K562 (cell line): ENCODE measurements around the gene PDE12. TPM values are rescaled to one million over a fixed set of nuclear protein-coding genes. Genes with fewer than 3 reads are reported as not detected.

ENCODE experiments used
- ATAC-seq: fragments of 200-7000 bp; cut with Tn5 transposase; 3 replicates; pipeline ENCODE4 v1.9.1; 2020; ENCODE audit warnings: moderate library complexity
- BruUV-seq: library from RNA; stranded (reverse); fragments of 400-500 nt; replicated peaks from 2 replicates; lab custom pipeline; 2021; lab: Mats Ljungman, UMichigan
- CTCF ChIA-PET: fragments of 300-600 bp; formaldehyde crosslinking; extraction: SDS; loops from one replicate; lab custom pipeline; 2021; ENCODE audit warnings: low intra/inter-chr PET ratio; lab: Yijun Ruan, JAX
- POLR2A ChIA-PET: fragments of 300-600, 350-650 bp; sonication (Branson Sonifier 250); formaldehyde crosslinking; extraction: SDS; loops from one replicate; lab custom pipeline; 2021; ENCODE audit warnings: antibody characterized with exemption, inconsistent platforms; lab: Yijun Ruan, JAX
- DNase-seq, 4 experiments: peaks; one replicate each; pipeline versions ENCODE4 v3.0.0 to v3.0.0-alpha.2; 2011 to 2018; ENCODE audit warnings: low spot score in 3 of 4, mixed read lengths in 3 of 4; ENCODE audit errors: extremely low read depth in 1 of 4
- FAIRE-seq: peaks from 2 replicates; lab custom pipeline; 2011; peaks lifted over from hg19 to GRCh38; lab: Jason Lieb, UNC
- H2AFZ ChIP-seq: 2 replicates; pipeline ENCODE4 v1.6.0; 2011; ENCODE audit warnings: low read depth, low read length, control low read depth, inconsistent platforms
- H3K27ac ChIP-seq: fragments of 200-600 bp; 3 replicates; pipeline ENCODE4 v1.8.0; 2011; ENCODE audit warnings: low read depth, mild to moderate bottlenecking, control low read depth, inconsistent platforms, low read length, moderate library complexity, mixed read lengths; ENCODE audit errors: extremely low read depth
- H3K27me3 ChIP-seq, 2 experiments: fragments of 300-600 bp in 1 of 2; 2 replicates in 1 of 2; 3 replicates in 1 of 2; pipeline versions ENCODE4 v1.6.0 to v1.8.0; 2011; ENCODE audit warnings: inconsistent platforms in 2 of 2, low read length in 2 of 2, mild to moderate bottlenecking in 1 of 2, mixed read lengths in 1 of 2, moderate library complexity in 1 of 2; ENCODE audit not compliant: control insufficient read depth in 2 of 2, insufficient read depth in 2 of 2
- H3K36me3 ChIP-seq: fragments of 300-600 bp; 3 replicates; pipeline ENCODE4 v1.8.0; 2011; ENCODE audit warnings: mild to moderate bottlenecking, low read length, inconsistent platforms; ENCODE audit not compliant: control insufficient read depth, insufficient read depth
- H3K4me1 ChIP-seq, 2 experiments: fragments of 200-600 bp in 1 of 2; replicated peaks in 1 of 2; 2 replicates in 1 of 2; 3 replicates in 1 of 2; pipeline versions ENCODE4 v1.5.1 to v1.8.0; 2011; ENCODE audit warnings: inconsistent platforms in 2 of 2, low read length in 2 of 2, mild to moderate bottlenecking in 1 of 2, mixed read lengths in 1 of 2, moderate library complexity in 1 of 2; ENCODE audit not compliant: control insufficient read depth in 2 of 2, insufficient read depth in 2 of 2
- H3K4me2 ChIP-seq: 2 replicates; pipeline ENCODE4 v1.6.1; 2011; ENCODE audit warnings: low read length, control low read depth, inconsistent platforms, mixed read lengths; ENCODE audit not compliant: insufficient read depth
- H3K4me3 ChIP-seq: fragments of 200-600 bp; sonication (generic), shearing (Covaris generic); 2 replicates; pipeline ENCODE4 v1.5.1; 2016; ENCODE audit warnings: control low read depth, inconsistent platforms
- H3K79me2 ChIP-seq: fragments of 200-600 bp; 3 replicates; pipeline ENCODE4 v1.8.0; 2011; ENCODE audit warnings: low read length, inconsistent platforms; ENCODE audit not compliant: control insufficient read depth, insufficient read depth
- H3K9ac ChIP-seq, 2 experiments: 2 replicates each; pipeline versions ENCODE4 v1.6.0 to v1.6.1; 2011; ENCODE audit warnings: low read depth in 2 of 2, low read length in 2 of 2, control low read depth in 1 of 2, inconsistent platforms in 1 of 2, mild to moderate bottlenecking in 1 of 2, mixed read lengths in 1 of 2; ENCODE audit not compliant: insufficient read depth in 1 of 2
- H3K9me1 ChIP-seq: one replicate; pipeline ENCODE4 v1.6.0; 2011; ENCODE audit warnings: inconsistent platforms, mild to moderate bottlenecking, low read length, moderate library complexity; ENCODE audit not compliant: control insufficient read depth, insufficient read depth
- H3K9me3 ChIP-seq: replicated peaks from 2 replicates; pipeline ENCODE4 v1.5.1; 2011; ENCODE audit warnings: low read depth, low read length, inconsistent platforms; ENCODE audit not compliant: control insufficient read depth, insufficient read depth
- H4K20me1 ChIP-seq: replicated peaks from 2 replicates; pipeline ENCODE4 v1.6.1; 2011; ENCODE audit warnings: low read length, inconsistent platforms, mixed read lengths; ENCODE audit not compliant: control insufficient read depth, insufficient read depth
- ZNF121 ChIP-seq: sonication (generic); formaldehyde crosslinking; conservative IDR thresholded peaks from 2 replicates; pipeline ENCODE4 v1.8.0; 2022; ENCODE audit warnings: missing genetic modification reagents
- WGBS: fragments of 100-300 bp; shearing (Covaris generic); methylation state at CpG from one replicate; pipeline ENCODE4 v1.1.6; 2016; ENCODE audit warnings: low coverage, mixed read lengths; ENCODE audit not compliant: insufficient coverage; ENCODE audit errors: missing lambda C conversion rate; 5-methylcytosine and 5-hydroxymethylcytosine counted together
- in situ Hi-C: fragments of 300-500 bp; cut with MboI; formaldehyde crosslinking; loops from 4 replicates; pipeline ENCODE4 v1.15.0; 2018; ENCODE audit warnings: inconsistent platforms, mixed read lengths
- intact Hi-C: fragments of 100-400 bp; cut with micrococcal nuclease; formaldehyde crosslinking; loops from 2 replicates; pipeline ENCODE4 v1.14.2; 2022
- polyA plus RNA-seq, 8 experiments: library from polyadenylated mRNA; depleted of rRNA in 4 of 8; stranded (reverse) in 5 of 8; unstranded in 3 of 8; fragments of >200 nt; fragmentation: Nextera tagmentation in 2 of 8; fragmentation: Illumina TruSeq in 1 of 8; extraction: Ambion mirVana in 2 of 8; extraction: Trizol in 1 of 8; gene quantifications; 2 replicates each; pipeline versions ENCODE4 v1.2.1 to v1.2.3, GENCODE V29; 2011 to 2014; ENCODE audit warnings: inconsistent platforms in 1 of 8, missing spikeins in 1 of 8
- total RNA-seq, 7 experiments: library from RNA; depleted of rRNA in 6 of 7; stranded (reverse); fragments of >200 nt in 6 of 7; fragmentation: Illumina TruSeq in 2 of 7; extraction: Trizol in 2 of 7; gene quantifications; 2 replicates each; pipeline versions ENCODE4 v1.2.1 to v1.2.3, GENCODE V29; 2011 to 2021; ENCODE audit warnings: low replicate concordance in 1 of 7
- TF ChIP-seq, protein P1 (sequence below): fragments of 250-450 bp; sonication (Bioruptor Pico); IDR thresholded peaks from 2 replicates; pipeline ENCODE4 v1.5.0; 2021; ENCODE audit warnings: mild to moderate bottlenecking, moderate library complexity

PDE12 gene
- total and polyA plus RNA-seq, 9 of the 15 experiments (the other 6 are each of a cell fraction or from before 2014, with no cell fraction given) = 2.1 to 20.5 (median 10.0) TPM

DNA sequence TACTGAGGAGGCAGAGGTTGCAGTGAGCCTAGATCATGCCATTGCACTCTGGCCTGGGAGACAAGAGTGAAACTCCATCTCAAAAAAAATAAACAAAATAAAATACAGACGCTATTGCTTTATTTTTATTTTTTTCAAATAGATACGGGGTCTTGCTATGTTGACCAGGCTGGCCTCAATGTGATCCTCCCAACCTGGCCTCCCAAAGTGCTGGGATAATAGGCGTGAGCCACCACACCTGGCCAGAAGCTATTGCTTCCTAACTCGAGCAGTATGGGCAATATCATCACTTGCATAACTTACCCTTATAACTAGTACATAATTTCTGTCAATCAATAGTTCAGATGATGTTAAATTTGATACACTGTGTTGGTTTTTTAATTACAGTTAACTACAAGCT lies 38.1 kb downstream of the PDE12 start:
- FAIRE-seq (no peak), DNase-seq (no peak), ATAC-seq (no peak)
- no peaks in the 10 kb centered on the region for H3K9me3 ChIP-seq
- H3K9me1 ChIP-seq = no peaks in the 10 kb centered on the region
- no peak overlapping the region for H3K27ac ChIP-seq
- WGBS = 36% methylated on average over 4 of the region's 4 CpGs
- peaks cover 35% of the 10 kb centered on the region; the same call in 1 of the 3 replicates for H3K36me3 ChIP-seq
- peak overlapping the region; percentile 71 for H3K4me2 ChIP-seq
- H3K79me2 ChIP-seq = peaks cover 89% of the 10 kb centered on the region
- in situ Hi-C loops = no loop called here
- no peak overlapping the region; the same call in 1 of the 2 replicates for H3K4me3 ChIP-seq
- peak overlapping the region in 1 of 2 experiments; percentile 60; a peak in 1 of 4 replicates for H3K9ac ChIP-seq
- intact Hi-C loops = no loop called here
- no peaks in the 10 kb centered on the region for H3K27me3 ChIP-seq
- H3K4me1 ChIP-seq = peaks cover 8 to 10% of the 10 kb centered on the region in 2 experiments; a peak in 3 of 5 replicates
- CTCF ChIA-PET = no interaction called here
- H2AFZ ChIP-seq = no peak overlapping the region
- TF ChIP-seq, protein P1, sequence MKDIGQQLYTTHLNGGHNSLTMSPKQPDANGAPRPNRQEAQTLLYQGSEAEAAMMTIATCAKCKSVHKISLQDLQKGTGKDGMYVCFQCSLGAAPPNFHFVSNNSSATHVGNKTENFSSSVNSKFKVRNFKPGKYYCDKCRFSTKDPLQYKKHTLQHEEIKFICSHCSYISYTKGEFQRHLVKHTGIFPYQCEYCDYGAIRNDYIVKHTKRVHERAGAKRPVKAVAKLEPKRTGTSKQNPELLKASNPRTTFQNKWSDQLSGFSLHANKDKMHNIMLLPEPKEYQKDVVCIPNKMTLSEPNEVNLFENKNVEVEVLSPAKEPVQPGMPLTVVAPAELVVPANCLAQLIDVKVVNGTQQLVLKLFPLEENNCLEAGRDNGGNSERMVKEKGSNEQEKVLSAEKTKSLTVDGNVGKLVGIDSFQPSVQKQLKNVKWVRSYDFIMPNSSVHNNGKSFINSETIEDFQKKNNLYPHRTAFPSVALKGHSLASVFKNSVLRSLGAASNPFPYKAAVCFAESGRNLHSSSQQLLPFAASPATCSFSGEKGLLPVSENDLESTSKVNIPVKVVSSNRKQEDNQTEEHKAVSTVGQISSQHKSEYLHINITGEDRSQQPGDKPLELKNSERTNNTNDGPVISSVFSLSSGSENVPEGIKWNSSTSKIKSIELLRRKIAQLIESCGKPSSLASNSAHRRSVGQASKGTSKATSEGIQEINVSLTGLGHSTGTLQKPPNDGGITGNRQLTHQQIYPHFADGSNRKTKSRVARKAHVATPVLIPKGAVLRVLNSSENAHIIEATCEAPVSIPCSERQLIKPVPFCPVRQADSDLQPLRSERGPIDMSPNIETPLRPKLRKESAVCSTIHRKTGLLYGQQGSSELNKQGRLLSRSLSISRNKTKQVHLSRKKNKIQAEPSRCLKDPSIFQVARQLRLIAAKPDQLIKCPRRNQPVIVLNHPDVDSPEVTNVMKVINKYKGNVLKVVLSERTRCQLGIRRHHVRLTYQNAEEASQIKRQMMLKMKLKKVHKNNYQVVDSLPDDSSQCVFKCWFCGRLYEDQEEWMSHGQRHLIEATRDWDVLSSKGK (CRISPR knock-in tag) = no peak
- TF ChIP-seq ZNF121 (CRISPR knock-in tag) = peak; percentile 37
- peaks cover 12% of the 10 kb centered on the region for H4K20me1 ChIP-seq
- BruUV-seq = no TSS peak
- POLR2A ChIA-PET = interaction anchor here (0.7 to 2.7 kb wide), 6 partner anchors 11 to 343 kb away, joined by 3 to 7 read pairs (median 3); no protein-coding TSS in a partner anchor
